A549 treated with GW870086 at 1 μM for 4 hours (cell line): Measurements from ENCODE around the gene SCAF8. TPM values are rescaled to one million over a fixed set of nuclear protein-coding genes. Genes with fewer than 3 reads are reported as not detected.

Source experiments
- total RNA-seq: library from RNA; stranded (reverse); fragments of 200-300 nt; extraction: Qiagen RNA extraction; gene quantifications from 5 replicates; pipeline ENCODE4 v1.2.3, GENCODE V29; 2022; ENCODE audit warnings: low read depth

SCAF8 gene, protein sequence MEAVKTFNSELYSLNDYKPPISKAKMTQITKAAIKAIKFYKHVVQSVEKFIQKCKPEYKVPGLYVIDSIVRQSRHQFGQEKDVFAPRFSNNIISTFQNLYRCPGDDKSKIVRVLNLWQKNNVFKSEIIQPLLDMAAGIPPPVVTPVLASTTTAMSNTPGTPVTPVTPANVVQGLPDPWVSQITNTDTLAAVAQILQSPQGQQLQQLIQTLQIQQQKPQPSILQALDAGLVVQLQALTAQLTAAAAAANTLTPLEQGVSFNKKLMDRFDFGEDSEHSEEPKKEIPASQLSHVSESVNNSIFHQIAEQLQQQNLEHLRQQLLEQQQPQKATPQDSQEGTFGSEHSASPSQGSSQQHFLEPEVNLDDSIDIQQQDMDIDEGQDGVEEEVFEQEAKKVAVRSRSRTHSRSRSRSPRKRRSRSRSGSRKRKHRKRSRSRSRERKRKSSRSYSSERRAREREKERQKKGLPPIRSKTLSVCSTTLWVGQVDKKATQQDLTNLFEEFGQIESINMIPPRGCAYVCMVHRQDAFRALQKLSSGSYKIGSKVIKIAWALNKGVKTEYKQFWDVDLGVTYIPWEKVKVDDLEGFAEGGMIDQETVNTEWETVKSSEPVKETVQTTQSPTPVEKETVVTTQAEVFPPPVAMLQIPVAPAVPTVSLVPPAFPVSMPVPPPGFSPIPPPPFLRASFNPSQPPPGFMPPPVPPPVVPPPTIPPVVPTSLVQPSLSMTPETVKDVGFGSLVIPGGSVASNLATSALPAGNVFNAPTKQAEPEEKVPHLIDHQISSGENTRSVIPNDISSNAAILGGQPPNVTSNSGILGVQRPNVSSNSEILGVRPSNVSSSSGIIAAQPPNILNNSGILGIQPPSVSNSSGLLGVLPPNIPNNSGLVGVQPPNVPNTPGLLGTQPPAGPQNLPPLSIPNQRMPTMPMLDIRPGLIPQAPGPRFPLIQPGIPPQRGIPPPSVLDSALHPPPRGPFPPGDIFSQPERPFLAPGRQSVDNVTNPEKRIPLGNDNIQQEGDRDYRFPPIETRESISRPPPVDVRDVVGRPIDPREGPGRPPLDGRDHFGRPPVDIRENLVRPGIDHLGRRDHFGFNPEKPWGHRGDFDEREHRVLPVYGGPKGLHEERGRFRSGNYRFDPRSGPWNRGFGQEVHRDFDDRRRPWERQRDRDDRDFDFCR (N-terminal part only)
- 15.5 to 20.0 TPM (median 18.1 TPM) in 5 replicates for total RNA-seq

DNA sequence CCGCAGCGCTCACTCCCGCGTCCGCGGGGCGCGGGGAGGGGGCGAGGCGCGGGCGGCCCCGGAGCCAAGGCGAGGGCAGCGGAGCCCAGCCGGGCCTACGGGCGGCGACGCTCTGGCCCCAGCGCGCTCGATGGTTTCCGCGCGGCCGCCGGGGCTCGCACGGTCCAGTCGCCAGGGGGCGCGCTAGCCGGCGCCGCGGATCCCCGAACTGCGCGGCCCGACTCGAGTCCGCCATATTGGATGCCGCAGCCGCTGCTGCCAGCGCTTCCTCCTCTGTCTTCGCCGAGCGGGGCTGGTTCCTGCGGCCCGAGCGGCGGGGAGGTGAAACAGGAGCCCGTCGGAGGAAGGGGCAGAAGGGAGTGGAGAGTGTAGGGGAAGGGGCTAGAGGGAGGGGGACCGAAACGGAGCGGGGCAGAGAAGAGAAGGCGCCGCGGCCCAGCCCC is at the start of gene SCAF8:
Gene SCAF8, plus strand, starts transcription at position 234 of the 443 bp plus-strand sequence. CDS start 485 bp downstream, outside the sequence.

Other genes starting within 250 kb of the SCAF8 start
- 6.3 to 9.3 TPM (median 7.8 TPM) in 5 replicates for gene CNKSR3, start 222.7 kb upstream of the SCAF8 start, total RNA-seq